ENCODE data around the gene GRK5.
"Not testable (repeated sequence)": the region's sequence is repeated elsewhere in the genome, so short reads cannot be mapped to it uniquely, and the experiment has no call there.

GRK5 gene

DNA sequence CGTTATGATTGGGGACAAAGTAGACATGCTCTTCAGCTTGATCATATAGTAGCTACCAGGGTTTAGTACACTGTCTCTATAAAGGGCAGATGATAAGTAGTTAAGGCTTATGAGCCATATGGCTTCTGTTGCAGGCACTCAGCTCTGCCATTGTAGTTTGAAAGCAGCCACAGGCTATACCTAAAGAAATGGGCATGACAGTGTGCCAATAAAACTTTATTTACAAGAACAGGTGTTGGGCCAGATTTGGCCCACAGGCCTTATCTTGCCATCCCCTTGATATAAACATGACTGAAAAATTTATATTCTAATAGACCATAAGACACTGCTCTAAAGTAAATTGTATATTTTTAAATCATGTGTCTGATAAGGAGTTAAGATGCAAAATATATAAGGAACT lies 36.6 kb downstream of the GRK5 start:
- Histone ChIP-seq H3K4me3 (no peak overlapping the region), H3K27ac (no peak overlapping the region)

DNA sequence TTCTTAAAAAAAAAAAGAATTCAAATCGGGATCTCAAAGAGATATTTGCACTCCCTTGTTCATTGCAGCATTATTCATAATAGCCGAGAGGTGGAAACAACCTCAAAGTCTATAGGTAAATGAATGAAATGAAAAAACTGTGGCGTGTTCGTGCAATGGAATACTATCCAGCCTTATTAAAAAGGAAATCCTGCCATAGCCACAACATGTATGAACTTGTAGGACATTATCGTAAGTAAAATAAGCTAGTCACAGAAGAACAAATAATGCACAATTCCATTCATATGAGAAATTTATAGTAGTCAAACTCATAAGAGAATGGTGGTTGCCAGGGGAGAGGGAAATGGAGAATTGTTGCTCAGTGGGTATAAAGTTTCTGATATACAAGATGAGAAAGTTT lies 37.9 kb downstream of the GRK5 start:
- H3K27ac ChIP-seq: no peak overlapping the region
- no peak overlapping the region for H3K4me3 ChIP-seq

DNA sequence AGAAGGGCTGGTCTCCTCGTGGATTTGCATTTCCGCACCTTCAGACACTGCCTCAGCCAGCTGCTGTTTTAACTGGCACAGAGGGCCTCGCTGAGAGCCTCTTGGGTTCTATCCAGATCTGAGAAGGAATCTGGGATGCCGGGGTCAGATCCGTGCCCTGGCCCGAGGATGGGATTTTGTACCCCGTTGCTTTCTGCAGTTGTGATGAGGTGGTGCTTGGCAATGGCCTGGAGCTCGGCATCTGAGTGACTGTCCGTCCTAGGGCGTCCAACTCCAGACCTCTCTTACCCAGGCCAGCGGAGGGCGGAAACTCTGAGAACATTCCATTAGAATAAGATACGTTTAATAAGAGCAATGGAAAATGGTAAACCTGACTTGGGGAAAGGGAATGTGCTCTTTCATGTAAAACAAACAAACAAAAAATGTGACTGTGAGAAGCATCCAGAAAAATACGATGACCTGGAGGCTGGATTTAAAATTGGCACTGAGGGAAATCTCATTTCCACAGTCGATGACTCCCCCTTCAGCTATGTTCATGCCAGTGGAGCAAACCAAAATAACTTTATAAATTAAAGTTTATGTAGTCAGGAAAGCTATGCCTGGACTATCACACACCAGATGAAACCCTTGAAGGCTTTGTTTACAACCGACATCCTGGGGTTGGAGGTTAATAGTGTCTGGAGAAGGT lies 39.6 kb downstream of the GRK5 start:
- H3K4me3 ChIP-seq: no peak overlapping the region
- peak overlapping the region in 2 of 21 experiments; percentile 33 to 38 for H3K27ac ChIP-seq

DNA sequence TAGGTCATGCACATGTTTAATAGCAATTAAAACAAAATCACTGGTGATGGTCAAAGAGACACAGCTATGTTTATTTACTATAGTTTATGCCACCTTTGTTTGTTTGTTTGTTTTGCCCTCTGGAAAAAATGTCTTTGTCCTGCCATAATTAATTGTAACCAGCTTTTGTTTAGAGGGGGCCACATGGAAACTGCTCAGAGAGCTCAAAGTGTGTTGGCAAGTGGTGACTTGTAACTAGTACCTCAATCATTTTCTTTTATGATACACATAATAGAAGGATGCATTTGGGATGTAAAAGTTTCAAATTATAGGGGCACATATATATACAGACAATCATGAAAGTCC lies 40.2 kb downstream of the GRK5 start:
- H3K27ac ChIP-seq: peak overlapping the region in 1 of 21 experiments; percentile 33
- no peak overlapping the region for H3K4me3 ChIP-seq

DNA sequence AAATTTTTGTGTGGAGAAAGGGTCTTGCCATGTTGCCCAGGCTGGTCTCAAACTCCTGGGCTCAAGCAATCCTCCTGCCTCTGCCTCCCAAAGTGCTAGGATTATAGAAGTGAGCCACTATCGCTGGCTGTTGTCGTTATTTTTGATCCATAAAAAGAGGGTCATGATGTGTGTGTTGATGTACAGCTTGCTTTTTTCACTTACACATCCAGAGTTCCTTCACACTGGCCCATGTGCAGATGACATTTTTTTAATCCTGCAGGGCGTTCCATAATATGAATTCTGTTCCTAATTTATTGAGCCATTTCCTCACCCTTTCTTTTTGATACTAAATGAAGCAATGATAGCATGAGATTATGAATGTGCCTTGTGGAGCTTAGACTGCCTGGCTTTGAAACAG lies 40.8 kb downstream of the GRK5 start:
- H3K27ac ChIP-seq: no peak overlapping the region

DNA sequence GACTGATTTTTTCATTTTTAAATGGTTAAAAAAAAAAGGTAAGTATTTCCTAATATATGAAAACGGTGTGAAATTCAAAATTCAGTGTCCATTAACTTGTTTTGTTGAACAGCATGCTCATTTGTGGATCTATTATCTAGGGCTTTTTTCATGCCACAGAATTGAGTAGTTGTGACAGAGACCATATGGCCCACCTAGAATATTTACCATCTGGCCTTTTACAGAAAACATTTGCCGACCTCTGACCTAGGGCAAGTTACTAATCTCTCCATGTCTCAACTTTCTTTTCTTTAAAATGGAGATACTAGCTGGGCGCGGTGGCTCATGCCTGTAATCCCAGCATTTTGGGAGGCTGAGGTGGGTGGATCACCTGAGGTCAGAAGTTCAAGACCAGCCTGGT lies 41.3 kb downstream of the GRK5 start:
- Histone ChIP-seq H3K4me3 (no peak overlapping the region), H3K27ac (no peak overlapping the region)

More for the DNA sequence above, 40.8 kb downstream of the GRK5 start:
- H3K4me3 ChIP-seq: no peak overlapping the region

DNA sequence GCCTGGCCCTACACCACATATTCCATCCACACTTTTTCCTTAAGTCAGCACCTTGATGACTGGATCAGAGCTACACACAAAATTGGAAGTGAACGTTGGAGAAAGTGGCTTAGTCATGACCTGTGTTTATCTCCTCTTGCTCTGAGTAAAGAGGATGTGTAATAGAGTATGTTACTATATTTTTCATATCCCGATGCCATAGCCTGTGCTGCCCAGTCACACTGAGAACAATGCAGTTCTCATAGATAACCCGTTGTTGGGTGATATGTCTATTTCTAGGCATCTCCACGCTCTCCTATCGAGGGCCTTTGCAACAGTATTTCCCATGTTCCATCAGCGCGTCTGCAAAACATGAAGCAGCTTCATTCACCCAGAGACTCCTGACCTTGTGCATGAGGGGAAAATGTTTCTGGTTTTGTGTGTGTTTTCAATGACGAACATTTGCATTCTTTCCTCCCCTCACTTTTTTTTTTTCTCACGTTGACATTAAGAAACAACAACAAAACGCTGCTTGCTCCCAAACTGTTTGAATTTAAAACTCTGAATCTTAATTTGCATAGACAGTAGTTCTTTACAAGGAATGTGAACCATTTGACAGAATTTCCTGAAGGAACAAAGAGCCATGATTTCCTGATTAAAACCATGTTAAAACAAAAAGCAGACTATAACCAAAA lies 43.4 kb downstream of the GRK5 start:
- H3K4me3 ChIP-seq: no peak overlapping the region
- H3K27ac ChIP-seq: peak overlapping the region in 10 of 21 experiments; percentile 13 to 61 (median 26)

DNA sequence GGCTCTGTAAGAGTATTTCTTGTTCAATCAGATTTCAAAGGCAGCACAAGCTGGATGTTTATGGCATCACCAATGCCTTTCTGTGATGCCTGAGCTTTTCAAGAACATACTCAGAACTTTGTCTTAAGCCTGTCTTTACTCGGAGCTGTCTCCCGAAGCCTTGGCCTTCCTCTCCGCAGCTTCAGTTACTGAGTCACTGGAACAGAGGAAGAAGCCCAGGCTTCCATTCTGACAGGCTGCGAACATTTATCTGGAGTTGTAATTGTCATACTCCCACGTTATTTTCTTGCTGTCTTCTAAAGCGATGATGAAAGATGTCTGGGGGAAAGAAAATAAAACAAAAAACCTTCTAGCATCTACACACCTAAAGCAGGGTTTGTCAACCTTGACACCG lies 43.9 kb downstream of the GRK5 start:
- no peak overlapping the region for H3K4me3 ChIP-seq
- peak overlapping the region in 10 of 21 experiments; percentile 3 to 61 (median 27) for H3K27ac ChIP-seq

DNA sequence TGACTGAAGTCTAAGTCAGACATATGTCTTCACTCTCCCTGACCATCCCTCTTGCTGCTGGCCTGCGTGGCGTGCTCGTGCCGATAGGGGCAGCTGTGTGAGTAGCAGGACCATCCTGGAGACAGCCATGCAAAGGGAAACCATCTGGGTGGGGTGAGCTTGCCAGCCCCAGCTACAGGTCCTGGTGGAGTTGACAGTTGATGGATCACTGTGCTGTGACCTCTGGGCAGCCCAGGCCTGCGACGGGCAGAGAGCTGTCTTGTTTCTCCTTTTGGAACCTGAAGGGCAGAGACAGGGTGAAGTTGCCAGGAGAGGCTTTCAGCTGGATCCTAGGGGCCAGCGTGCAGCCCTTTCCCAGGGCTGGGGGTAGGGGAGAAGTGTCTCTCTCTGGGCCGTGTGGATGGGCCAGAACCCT lies 44.7 kb downstream of the GRK5 start:
- Histone ChIP-seq H3K27ac (peak overlapping the region in 8 of 21 experiments; percentile 6 to 72 (median 42)), H3K4me3 (no peak overlapping the region)

DNA sequence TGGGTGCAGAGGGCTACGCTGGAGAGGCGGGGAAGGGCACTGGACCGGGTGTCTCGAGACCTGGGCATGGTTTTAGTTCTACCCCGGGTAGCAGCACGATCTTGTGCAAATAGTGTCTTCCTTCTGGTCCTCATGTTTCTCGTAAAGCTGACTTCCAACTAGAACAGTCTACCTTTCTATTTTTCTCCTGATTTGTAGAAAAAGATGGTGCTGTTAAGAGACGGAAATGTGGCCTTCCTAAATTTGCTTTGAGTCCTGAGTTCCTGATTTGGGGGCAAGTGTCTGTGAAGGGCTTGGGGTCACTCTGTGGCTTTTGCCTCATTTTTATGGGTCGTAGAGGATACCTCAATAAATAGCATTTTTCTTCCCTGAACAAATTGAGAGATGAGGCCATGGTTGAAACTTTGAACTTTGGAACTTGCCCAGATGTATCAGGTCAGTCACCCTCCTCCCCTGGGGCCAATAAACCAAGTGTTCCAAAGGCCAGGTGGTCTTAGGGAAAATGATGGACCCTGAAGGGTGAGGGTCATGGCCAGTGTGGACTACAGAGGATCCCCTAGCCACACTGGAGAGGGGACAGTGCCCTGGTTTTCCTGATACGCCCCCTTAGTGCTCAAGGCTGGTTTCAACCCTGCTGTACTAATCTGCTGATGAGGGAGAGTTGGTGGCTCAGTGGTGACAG lies 45.2 kb downstream of the GRK5 start:
- H3K4me3 ChIP-seq: no peak overlapping the region
- H3K27ac ChIP-seq: peak overlapping the region in 9 of 21 experiments; percentile 35 to 72 (median 55)

DNA sequence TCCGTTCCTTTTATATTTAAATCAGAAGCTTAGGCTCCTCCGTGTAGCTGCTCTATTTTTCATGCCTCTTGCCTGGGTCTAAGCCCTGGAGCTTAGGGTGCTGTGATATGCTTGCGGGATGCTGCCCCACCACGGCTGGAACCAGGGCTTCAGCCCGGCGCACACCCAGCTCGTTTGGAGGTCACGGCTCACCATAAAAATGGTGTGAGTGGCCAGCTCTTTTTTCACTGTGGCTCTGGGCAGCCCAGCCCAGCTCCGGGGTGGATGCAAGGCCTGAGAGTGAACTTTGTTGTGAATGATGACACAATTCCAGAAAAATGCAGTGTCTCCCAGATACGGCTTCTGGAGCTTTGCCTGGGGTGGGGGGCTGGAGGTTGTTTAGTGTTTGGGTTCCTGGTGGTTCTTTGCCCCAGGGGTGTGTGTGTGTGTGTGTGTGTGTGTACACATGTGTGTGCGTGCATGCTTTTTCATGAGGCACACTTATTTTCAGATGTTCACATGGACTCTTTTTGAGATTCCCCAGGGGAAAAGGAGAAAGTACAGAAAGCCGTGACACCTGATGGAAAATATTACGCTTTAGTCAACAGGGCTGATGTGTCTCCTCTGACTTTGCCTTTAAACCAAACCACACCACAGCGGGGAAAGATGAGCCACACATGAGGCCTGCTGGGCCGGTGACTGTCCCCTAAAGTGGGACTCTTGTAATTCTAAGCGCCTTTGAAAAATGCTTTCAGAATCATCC lies 46.2 kb downstream of the GRK5 start:
- Histone ChIP-seq H3K4me3 (no peak overlapping the region), H3K27ac (peak overlapping the region in 13 of 21 experiments; percentile 5 to 72 (median 49))

DNA sequence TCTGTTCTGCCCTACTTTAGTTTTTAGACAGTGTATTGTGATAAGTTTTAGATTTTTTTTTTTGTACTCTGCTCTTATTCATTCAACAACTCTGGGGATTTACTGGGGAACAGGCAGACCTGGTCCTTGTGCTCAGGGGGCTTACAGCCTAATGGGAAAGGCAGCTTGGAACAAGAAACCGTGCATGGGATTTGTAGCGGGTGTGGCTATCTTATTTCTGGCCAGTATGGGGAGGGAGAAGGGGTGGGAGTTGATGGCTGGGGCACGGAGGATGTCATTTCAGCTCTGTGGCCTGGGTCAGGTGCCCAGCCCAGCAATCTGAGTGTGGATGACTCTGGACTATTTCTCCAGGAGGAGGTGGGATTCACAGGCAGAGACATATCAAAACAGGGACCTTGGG lies 47.0 kb downstream of the GRK5 start:
- peak overlapping the region in 13 of 21 experiments; percentile 0 to 72 (median 49) for H3K27ac ChIP-seq
- H3K4me3 ChIP-seq: no peak overlapping the region

DNA sequence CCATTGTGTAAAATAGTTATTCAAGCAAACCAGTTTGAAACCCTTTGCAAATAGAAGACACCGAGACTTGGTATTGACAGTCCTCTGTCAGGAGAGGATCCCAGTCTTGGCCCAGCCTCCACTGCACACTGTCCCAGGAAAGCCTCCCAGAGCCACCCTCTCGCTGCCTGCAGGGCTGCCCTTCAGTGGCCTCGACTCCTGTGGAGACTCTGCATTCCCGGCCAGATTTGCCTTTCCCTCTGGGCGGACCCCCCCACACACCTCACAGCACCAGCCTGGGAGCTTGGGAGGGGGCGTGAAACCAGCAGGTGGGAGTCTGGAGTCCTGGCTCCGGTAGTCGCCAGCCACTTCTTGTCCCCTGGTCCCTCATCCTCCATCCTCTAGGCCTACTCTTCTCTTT lies 48.7 kb downstream of the GRK5 start:
- H3K27ac ChIP-seq: peak overlapping the region in 1 of 21 experiments; percentile 27
- H3K4me3 ChIP-seq: no peak overlapping the region

DNA sequence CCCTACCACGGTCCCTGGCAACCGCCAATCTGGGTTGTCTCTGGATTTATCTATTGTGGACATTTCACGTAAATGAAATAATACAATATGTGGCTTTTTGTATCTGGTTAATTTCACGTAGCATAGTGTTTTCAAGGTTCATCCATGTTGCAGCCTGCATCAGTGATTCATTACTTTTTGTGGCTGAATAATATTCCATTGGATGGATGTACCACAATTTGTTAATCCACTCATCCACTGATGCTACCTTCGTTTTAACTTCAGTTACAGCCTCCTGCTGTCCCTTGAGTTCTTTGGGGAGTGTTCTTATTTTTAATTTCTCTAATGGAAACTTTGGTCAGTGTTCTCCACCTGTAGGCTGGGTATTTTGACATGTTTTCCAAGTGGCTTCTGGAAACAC lies 49.5 kb downstream of the GRK5 start:
- no peak overlapping the region for H3K4me3 ChIP-seq
- no peak overlapping the region for H3K27ac ChIP-seq

DNA sequence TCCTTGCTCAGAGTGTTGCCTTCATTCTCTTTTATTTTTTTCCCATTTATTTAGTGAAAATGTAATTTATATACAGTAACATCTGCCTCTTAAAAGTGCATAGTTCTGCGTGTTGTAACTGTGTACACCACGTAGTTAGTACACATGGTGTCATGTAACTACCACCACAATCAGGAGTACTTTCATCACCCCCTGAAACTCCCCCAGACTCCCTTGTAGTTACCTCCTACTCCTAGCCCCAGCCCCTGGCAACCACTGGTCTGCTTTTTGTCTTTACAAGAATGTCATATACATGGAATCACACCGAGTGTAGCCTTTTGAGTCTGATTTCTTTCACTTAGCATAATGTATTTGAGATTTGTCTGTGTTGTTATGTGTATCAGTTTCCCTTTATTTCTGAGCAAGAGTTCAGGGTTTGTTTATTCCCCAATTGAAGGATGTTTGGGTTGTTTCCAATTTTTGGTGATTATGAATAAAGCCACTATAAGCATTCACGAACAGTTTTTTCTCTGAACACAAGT lies 50.6 kb downstream of the GRK5 start:
- Histone ChIP-seq H3K27ac (no peak overlapping the region), H3K4me3 (no peak overlapping the region)

DNA sequence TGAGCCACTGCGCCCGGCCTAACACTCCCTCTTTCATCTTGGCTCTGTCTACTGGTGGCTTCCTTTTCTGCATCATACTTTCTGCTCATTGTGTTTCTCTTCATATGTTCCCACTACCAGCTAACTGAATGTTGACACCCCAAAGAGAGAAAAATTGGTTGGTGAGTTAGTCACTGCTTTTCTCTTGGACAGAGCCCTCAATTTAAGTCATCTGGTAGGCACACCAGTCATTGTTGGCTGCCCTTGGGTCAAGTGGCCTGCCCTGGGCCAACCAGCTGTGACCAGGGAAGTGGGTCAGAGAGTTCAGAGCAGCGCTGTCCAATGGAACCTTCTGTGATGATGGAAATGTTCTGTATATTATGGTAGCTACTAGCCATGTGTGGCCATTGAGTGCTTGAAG lies 52.0 kb downstream of the GRK5 start:
- Histone ChIP-seq H3K27ac (no peak overlapping the region), H3K4me3 (no peak overlapping the region)

DNA sequence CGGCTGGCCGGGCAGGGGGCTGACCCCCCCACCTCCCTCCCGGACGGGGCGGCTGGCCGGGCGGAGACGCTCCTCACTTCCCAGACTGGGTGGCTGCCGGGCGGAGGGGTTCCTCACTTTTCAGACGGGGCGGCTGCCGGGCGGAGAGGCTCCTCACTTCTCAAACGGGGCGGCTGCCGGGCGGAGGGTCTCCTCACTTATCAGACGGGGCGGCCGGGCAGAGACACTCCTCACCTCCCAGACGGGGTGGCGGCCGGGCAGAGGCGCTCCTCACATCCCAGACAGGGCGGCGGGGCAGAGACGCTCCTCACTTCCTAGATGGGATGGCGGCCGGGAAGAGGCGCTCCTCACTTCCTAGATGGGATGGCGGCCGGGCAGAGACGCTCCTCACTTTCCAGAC lies 53.6 kb downstream of the GRK5 start:
- not testable (repeated sequence) for H3K4me3 ChIP-seq, H3K27ac ChIP-seq

DNA sequence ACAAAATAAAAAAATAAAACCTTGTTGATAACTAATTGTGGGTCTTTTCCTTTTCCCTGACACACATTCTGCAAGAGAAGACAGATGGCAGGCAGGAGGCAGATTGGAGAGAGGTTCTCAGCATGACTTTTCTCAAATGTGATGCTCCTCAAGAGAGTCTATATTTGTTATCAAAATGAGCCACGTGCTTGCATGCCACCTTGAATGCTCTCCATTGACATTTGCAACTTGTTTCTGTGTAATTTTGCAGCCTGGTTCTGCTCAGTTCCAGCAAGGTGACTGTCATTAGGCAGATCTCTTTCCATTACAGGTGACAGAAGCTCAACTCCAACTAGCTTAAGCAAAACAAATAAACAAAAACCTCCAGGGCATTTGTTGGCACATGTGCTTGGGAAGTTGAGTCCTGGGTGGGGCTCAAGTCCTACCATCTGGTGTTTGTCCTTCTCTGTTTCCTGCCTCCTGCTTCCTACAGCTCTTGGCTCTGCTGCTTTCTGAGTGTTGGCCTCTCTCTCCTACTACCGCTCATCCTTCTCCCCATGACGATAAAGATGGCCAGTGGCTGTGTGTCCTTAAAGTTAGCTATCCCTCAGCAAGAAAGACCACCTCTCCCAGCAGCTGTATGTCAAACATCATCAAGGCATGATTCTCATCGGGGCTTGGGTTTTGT lies 56.7 kb downstream of the GRK5 start:
- peak overlapping the region in 3 of 21 experiments; percentile 31 to 43 (median 35) for H3K27ac ChIP-seq
- no peak overlapping the region for H3K4me3 ChIP-seq

DNA sequence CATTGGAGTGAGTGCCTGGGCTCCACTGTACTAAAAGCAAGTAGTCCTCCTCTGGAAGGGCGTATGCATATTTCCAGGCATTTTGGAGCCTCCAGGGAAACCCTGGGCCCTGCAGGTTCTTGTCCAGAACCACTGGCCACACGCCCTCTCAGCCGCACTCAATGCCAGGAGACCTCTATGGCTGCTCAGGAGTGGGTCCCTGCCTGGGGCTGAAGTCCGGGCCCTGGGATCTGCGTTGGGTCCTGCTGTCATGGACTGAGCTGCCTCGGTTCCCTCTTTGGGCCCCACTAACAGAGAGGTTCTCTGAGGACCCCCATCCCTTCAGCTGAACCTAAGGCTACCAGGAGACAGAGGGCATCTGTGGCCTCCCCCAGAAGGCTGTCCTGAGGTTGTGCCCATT lies 58.3 kb downstream of the GRK5 start:
- peak overlapping the region in 1 of 21 experiments; percentile 10 for H3K27ac ChIP-seq
- no peak overlapping the region for H3K4me3 ChIP-seq

DNA sequence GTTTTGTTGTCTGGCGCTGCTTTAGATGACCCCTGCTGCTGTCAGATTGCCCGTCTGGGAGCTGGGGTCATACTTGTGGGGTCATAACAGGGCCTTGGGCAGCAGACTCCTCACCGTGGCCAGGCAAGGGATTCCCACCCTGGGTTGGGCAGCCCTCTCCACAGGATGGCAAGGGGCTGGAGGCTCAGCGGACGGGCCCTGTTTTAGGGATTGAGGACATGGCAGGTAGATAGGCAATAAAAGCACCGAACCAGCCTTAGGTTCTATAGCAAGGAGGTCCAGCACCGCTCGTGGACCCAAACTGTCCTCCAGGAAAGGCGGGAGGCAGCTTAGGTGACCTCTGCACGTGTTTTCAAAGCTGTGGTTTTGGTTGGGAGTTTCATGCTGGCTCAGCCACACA lies 60.0 kb downstream of the GRK5 start:
- Histone ChIP-seq H3K27ac (no peak overlapping the region), H3K4me3 (no peak overlapping the region)

Data from skin epidermis (tissue), 12 donors.